Measurements from ENCODE around the gene SESTD1.
"Not testable (repeated sequence)": the region's sequence is repeated elsewhere in the genome, so short reads cannot be mapped to it uniquely, and the experiment has no call there.

The SESTD1 gene

GRCh38 chr2:179207047-179207446 lies 57.6 kb downstream of the SESTD1 start:
- DNase-seq (ENCODE audit: low read depth) = no peak
- no peak for TF ChIP-seq CTCF (conservative IDR thresholded peaks at IDR 0.05; ENCODE audit: low read length)
- H3K4me3 ChIP-seq (ENCODE audit: low read length) = no peak overlapping the region

DNA sequence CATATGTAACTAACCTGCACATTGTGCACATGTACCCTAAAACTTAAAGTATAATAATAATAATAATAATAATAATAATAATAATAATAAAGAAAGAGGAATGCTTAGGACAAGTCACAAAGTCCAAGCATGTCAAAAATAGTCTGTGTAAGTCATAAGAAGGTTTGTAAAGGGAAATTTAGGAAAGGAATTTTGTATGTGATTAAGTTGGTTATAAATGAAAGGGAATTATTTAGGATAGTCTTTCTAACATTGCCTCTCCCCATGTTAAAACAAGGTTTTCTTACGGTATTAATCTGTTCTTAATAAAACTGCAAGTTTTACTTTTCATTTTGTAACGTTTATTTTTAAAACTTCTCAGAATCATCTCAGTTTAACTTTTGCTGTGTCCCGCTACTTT lies 62.8 kb downstream of the SESTD1 start:
- no peak overlapping the region for H3K4me3 ChIP-seq (ENCODE audit: low read length)
- no peak for DNase-seq (ENCODE audit: low read depth)
- TF ChIP-seq CTCF (conservative IDR thresholded peaks at IDR 0.05; ENCODE audit: low read length) = no peak

GRCh38 chr2:179195926-179196590 lies 68.6 kb downstream of the SESTD1 start:
- not testable (repeated sequence) for DNase-seq (ENCODE audit: low read depth); H3K4me3 ChIP-seq (ENCODE audit: low read length)

DNA sequence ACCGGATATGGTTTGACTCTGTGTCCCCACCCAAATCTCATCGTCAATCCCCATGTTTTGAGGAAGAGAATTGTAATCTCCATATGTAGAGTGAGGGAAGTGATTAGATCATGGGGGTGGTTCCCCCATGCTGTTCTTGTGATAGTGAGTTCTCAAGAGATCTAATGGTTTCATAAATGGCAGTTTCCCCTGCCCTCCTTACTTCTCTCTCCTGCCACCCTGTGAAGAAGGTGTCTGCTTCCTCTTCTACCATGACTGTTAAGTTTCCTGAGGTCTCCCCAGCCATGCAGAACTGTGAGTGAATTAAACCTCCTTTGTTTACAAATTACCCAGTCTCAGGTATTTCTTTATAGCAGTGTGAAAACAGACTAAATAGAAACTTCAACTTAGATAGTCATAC lies 69.5 kb downstream of the SESTD1 start:
- no peak for TF ChIP-seq CTCF (conservative IDR thresholded peaks at IDR 0.05; ENCODE audit: low read length)
- no peak for DNase-seq (ENCODE audit: low read depth)
- H3K4me3 ChIP-seq (ENCODE audit: low read length) = no peak overlapping the region

- DNase-seq (ENCODE audit: low read depth) = no peak
- TF ChIP-seq CTCF (conservative IDR thresholded peaks at IDR 0.05; ENCODE audit: low read length) = no peak
- no peak overlapping the region for H3K4me3 ChIP-seq (ENCODE audit: low read length)
Observed at GRCh38 chr2:179193759-179194394, 70.8 kb downstream of the SESTD1 start.

GRCh38 chr2:179191110-179191509 lies 73.5 kb downstream of the SESTD1 start:
- no peak for TF ChIP-seq CTCF (conservative IDR thresholded peaks at IDR 0.05; ENCODE audit: low read length)
- DNase-seq (ENCODE audit: low read depth) = no peak
- no peak overlapping the region for H3K4me3 ChIP-seq (ENCODE audit: low read length)

DNA sequence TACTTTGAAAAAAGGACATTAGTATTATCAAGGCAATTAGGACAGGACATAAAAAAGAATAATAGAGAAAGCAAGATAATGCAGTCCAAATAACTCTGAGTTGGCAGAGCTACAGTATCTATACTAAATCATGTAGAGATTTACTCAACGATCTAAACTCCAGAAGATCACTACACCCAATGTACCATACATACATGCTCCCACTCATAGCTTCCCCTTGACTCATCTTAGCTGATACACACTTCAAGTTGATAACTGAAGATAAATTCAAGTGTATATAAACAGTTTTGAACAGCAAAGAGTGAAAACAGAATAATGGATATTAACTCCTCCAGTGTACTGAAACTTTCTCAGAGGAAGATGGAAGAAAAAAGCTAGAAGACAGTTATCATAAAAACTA lies 78.5 kb downstream of the SESTD1 start:
- no peak for DNase-seq (ENCODE audit: low read depth)

More for the DNA sequence above, 78.5 kb downstream of the SESTD1 start:
- no peak overlapping the region for H3K4me3 ChIP-seq (ENCODE audit: low read length)
- no peak for TF ChIP-seq CTCF (conservative IDR thresholded peaks at IDR 0.05; ENCODE audit: low read length)

Data from AG10803 (cell line).